PC-9 (cell line): ENCODE results near the gene TBC1D5.
"Not testable (repeated sequence)": the region's sequence is repeated elsewhere in the genome, so short reads cannot be mapped to it uniquely, and the experiment has no call there.

ENCODE experiments used
- CTCF ChIP-seq: fragments of 200-600 bp; sonication (generic); conservative IDR thresholded peaks from 2 replicates; pipeline ENCODE4 v1.6.1; 2017; ENCODE audit warnings: mixed run types, antibody characterized with exemption, mild to moderate bottlenecking, moderate library complexity
- EZH2 ChIP-seq: fragments of 200-600 bp; sonication (generic); IDR thresholded peaks from 2 replicates; pipeline ENCODE4 v1.8.0; 2017; ENCODE audit warnings: antibody characterized with exemption, low read depth

GRCh38 chr3:17780369-17780768 lies 37.9 kb upstream of the TBC1D5 start:
- not testable (repeated sequence) for TF ChIP-seq CTCF, EZH2
